ENCODE measurements around the gene USP5. TPM values are rescaled to one million over a fixed set of nuclear protein-coding genes. Genes with fewer than 3 reads are reported as not detected.

USP5 gene
- total RNA-seq, 1 donor from 2014 or later = 60.5 TPM

- DNase-seq (ENCODE audit: low read depth) = peak; percentile 18
- H3K4me3 ChIP-seq (ENCODE audit: low read depth, low read length) = no peak overlapping the region
- peak; percentile 95 for TF ChIP-seq CTCF (conservative IDR thresholded peaks at IDR 0.05; ENCODE audit: low read depth, low read length)
Measured at GRCh38 chr12:6825398-6826124, 26.4 kb upstream of the USP5 start.

DNA sequence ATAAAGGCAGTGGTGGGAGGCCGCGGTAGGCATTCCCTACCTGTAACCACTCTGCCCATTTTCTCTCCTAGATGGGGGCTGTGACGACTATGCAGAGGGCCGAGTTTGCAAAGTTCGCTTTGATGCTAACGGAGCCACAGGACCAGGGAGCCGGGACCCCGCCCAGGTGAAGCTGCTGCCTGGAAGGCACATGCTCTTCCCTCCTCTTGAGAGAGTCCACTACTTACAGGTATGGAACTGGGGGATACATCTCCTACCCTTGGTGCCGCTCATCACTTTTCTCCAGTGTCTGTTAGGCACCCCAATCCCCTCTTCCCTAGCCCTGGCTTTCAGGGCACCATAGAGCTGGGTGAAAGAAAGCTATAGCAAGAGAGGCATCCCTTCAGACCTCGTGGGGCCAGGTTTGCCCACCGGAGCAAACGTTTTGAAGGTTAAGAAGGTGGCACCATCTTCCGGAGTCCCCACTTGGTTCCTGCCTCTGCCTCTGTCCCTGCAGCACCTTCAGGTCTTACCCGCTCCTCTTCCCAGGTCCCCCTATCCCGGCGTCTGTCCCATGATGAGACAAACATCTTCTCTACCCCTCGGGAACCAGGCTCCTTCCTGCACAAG, 25.7 kb upstream of the USP5 start:
- no peak for DNase-seq (ENCODE audit: low read depth)

GRCh38 chr12:6826734-6827436, 25.1 kb upstream of the USP5 start:
- TF ChIP-seq CTCF (conservative IDR thresholded peaks at IDR 0.05; ENCODE audit: low read depth, low read length) = no peak
- no peak for DNase-seq (ENCODE audit: low read depth)
- H3K4me3 ChIP-seq (ENCODE audit: low read depth, low read length) = no peak overlapping the region

More for the DNA sequence above, 25.7 kb upstream of the USP5 start:
- H3K4me3 ChIP-seq (ENCODE audit: low read depth, low read length) = no peak overlapping the region
- TF ChIP-seq CTCF (conservative IDR thresholded peaks at IDR 0.05; ENCODE audit: low read depth, low read length) = no peak

DNA sequence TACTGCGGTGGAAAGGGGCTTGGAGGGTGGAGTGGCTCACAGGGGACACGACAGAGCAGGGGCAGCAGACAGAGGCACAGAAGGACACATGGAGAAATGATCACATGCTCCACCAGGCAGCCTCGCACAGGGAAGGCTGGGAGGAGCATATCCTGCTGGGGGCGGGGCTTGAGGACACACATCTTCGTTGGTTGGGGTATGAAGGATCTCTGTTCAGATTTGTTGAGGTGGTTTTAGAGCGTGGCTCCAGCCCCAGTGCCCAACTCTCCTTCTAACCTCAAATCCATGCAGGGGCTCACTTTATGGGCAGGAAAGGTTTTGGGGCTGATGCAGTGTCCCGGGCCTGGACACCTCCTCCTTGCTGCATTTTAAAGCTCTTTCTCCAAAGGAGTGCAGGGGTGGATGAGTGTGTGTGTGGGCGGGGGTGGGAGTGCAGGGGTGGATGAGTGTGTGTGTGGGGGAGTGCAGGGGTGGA, 24.5 kb upstream of the USP5 start:
- no peak for DNase-seq (ENCODE audit: low read depth)
- no peak for TF ChIP-seq CTCF (conservative IDR thresholded peaks at IDR 0.05; ENCODE audit: low read depth, low read length)
- peak overlapping the region; percentile 14 for H3K4me3 ChIP-seq (ENCODE audit: low read depth, low read length)

- H3K4me3 ChIP-seq (ENCODE audit: low read depth, low read length) = peak within 1 kb of the TSS; percentile 75
- TF ChIP-seq CTCF (conservative IDR thresholded peaks at IDR 0.05; ENCODE audit: low read depth, low read length) = no peak
- DNase-seq (ENCODE audit: low read depth) = no peak
Measured at GRCh38 chr12:6827982-6828780, 23.8 kb upstream of the USP5 start, which contains the start of gene P3H3. P3H3 (plus strand) TSS chr12:6828407; CDS start chr12:6828441, 34 bp downstream.

- no peak for DNase-seq (ENCODE audit: low read depth)
- H3K4me3 ChIP-seq (ENCODE audit: low read depth, low read length) = peak overlapping the region; percentile 75
- TF ChIP-seq CTCF (conservative IDR thresholded peaks at IDR 0.05; ENCODE audit: low read depth, low read length) = no peak
Measured at GRCh38 chr12:6828781-6829535, 23.0 kb upstream of the USP5 start.

Data from epithelial cell of proximal tubule (primary cell).